H1 (cell line): ENCODE measurements around the gene PTPN1. TPM values are rescaled to one million over a fixed set of nuclear protein-coding genes. Genes with fewer than 3 reads are reported as not detected.

Experiments used
- CTCF ChIA-PET: fragments of 300-600 bp; sonication (Branson Sonifier 250); formaldehyde crosslinking; loops from one replicate; lab custom pipeline; 2021; ENCODE audit not compliant: partially characterized antibody; lab: Charles Lee
- POLR2A ChIA-PET: fragments of 300-600 bp; sonication (Branson Sonifier 250); formaldehyde crosslinking; loops from one replicate; lab custom pipeline; 2021; ENCODE audit warnings: inconsistent platforms; ENCODE audit not compliant: partially characterized antibody; lab: Charles Lee
- DNase-seq, 2 experiments: peaks; one replicate each; pipeline versions ENCODE4 v3.0.0 to v3.0.0-alpha.2; 2010 to 2022; ENCODE audit warnings: low spot score in 2 of 2, low read depth in 1 of 2, mixed read lengths in 1 of 2
- FAIRE-seq: peaks from 2 replicates; lab custom pipeline; 2011; peaks lifted over from hg19 to GRCh38; lab: Jason Lieb, UNC
- H2AFZ ChIP-seq: 2 replicates; pipeline ENCODE4 v1.8.1; 2012; ENCODE audit warnings: low read length, inconsistent platforms
- H2AK5ac ChIP-seq: 2 replicates; pipeline ENCODE4 v1.6.1; 2013; ENCODE audit warnings: low read depth, low read length
- H2BK120ac ChIP-seq: replicated peaks from 2 replicates; pipeline ENCODE3; 2013; ENCODE audit warnings: low read depth, low read length, inconsistent platforms
- H2BK12ac ChIP-seq: 2 replicates; pipeline ENCODE4 v1.6.1; 2013; ENCODE audit warnings: low read depth, low read length
- H2BK15ac ChIP-seq: 2 replicates; pipeline ENCODE4 v1.6.1; 2013; ENCODE audit warnings: low read length
- H2BK20ac ChIP-seq: 2 replicates; pipeline ENCODE4 v1.6.1; 2013; ENCODE audit warnings: low read length
- H2BK5ac ChIP-seq: 2 replicates; pipeline ENCODE4 v1.6.1; 2013; ENCODE audit warnings: low read depth, low read length
- H3K14ac ChIP-seq: 2 replicates; pipeline ENCODE4 v1.6.1; 2013; ENCODE audit warnings: inconsistent platforms; ENCODE audit not compliant: insufficient read length
- H3K18ac ChIP-seq: 2 replicates; pipeline ENCODE4 v1.6.1; 2013; ENCODE audit warnings: low read length; ENCODE audit errors: extremely low read depth
- H3K23ac ChIP-seq: 2 replicates; pipeline ENCODE4 v1.6.1; 2013; ENCODE audit warnings: inconsistent platforms; ENCODE audit not compliant: insufficient read length
- H3K23me2 ChIP-seq: 2 replicates; pipeline ENCODE4 v1.6.1; 2013; ENCODE audit warnings: low read depth, low read length
- H3K27ac ChIP-seq: 2 replicates; pipeline ENCODE4 v1.6.1; 2011; ENCODE audit warnings: low read depth, low read length, inconsistent platforms
- H3K27me3 ChIP-seq, 4 experiments: replicated peaks in 1 of 4; 1 replicate in 1 of 4; 2 replicates in 3 of 4; pipeline versions ENCODE4 v1.6.1 to v1.8.1; 2011 to 2013; ENCODE audit warnings: low read length in 3 of 4, mild to moderate bottlenecking in 3 of 4, inconsistent platforms in 2 of 4, mixed read lengths in 2 of 4, moderate library complexity in 1 of 4; ENCODE audit not compliant: control insufficient read depth in 3 of 4, insufficient read depth in 3 of 4; ENCODE audit errors: extremely low read depth in 1 of 4
- H3K36me3 ChIP-seq, 4 experiments: 2 replicates each; pipeline versions ENCODE4 v1.6.1 to v1.8.1; 2011 to 2013; ENCODE audit warnings: mild to moderate bottlenecking in 4 of 4, low read length in 3 of 4, moderate library complexity in 2 of 4, control low read depth in 1 of 4, inconsistent platforms in 1 of 4; ENCODE audit not compliant: insufficient read depth in 4 of 4, control insufficient read depth in 2 of 4
- H3K4ac ChIP-seq: replicated peaks from 2 replicates; pipeline ENCODE3; 2013; ENCODE audit warnings: low read length, low read depth, mixed read lengths, inconsistent platforms; ENCODE audit not compliant: insufficient read length
- H3K4me1 ChIP-seq, 4 experiments: replicated peaks in 1 of 4; 1 replicate in 1 of 4; 2 replicates in 3 of 4; pipeline versions ENCODE4 v1.6.1 to v1.8.1; 2011 to 2013; ENCODE audit warnings: low read length in 3 of 4, inconsistent platforms in 2 of 4, mixed read lengths in 1 of 4; ENCODE audit not compliant: insufficient read depth in 4 of 4, control insufficient read depth in 3 of 4
- H3K4me2 ChIP-seq, 2 experiments: 2 replicates each; pipeline versions ENCODE4 v1.6.1 to v1.8.1; 2011 to 2013; ENCODE audit warnings: low read depth in 2 of 2, low read length in 2 of 2, control low read depth in 1 of 2, inconsistent platforms in 1 of 2, mild to moderate bottlenecking in 1 of 2; ENCODE audit not compliant: insufficient read depth in 1 of 2
- H3K4me3 ChIP-seq, 4 experiments: fragments of 200-600, 300-600 bp in 1 of 4; sonication (generic), shearing (Covaris generic), sonication (Bioruptor Twin) in 1 of 4; 2 replicates each; pipeline versions ENCODE4 v1.5.1 to v1.8.1; 2011 to 2016; ENCODE audit warnings: low read length in 4 of 4, low read depth in 3 of 4, control low read depth in 2 of 4, inconsistent platforms in 2 of 4, mild to moderate bottlenecking in 2 of 4, mixed read lengths in 1 of 4, moderate library complexity in 1 of 4; ENCODE audit not compliant: insufficient read depth in 2 of 4; ENCODE audit errors: extremely low read depth in 1 of 4
- H3K56ac ChIP-seq: replicated peaks from 2 replicates; pipeline ENCODE3; 2013; ENCODE audit warnings: low read depth, mild to moderate bottlenecking, mixed read lengths, low read length, inconsistent platforms; ENCODE audit not compliant: insufficient read length
- H3K79me1 ChIP-seq: 2 replicates; pipeline ENCODE4 v1.6.1; 2013; ENCODE audit warnings: low read depth, low read length, control low read depth
- H3K79me2 ChIP-seq, 2 experiments: 2 replicates each; pipeline versions ENCODE4 v1.6.1 to v1.8.1; 2012 to 2013; ENCODE audit warnings: low read length in 2 of 2, mild to moderate bottlenecking in 2 of 2, inconsistent platforms in 1 of 2; ENCODE audit not compliant: insufficient read depth in 2 of 2, control insufficient read depth in 1 of 2
- H3K9ac ChIP-seq, 4 experiments: replicated peaks in 1 of 4; 1 replicate in 1 of 4; 2 replicates in 3 of 4; pipeline versions ENCODE4 v1.6.1 to v1.8.1; 2011 to 2013; ENCODE audit warnings: low read depth in 3 of 4, low read length in 3 of 4, control low read depth in 2 of 4, mild to moderate bottlenecking in 2 of 4, moderate library complexity in 2 of 4, inconsistent platforms in 1 of 4; ENCODE audit errors: extremely low read depth in 1 of 4
- H3K9me3 ChIP-seq, 2 experiments: 2 replicates each; pipeline versions ENCODE4 v1.6.1 to v1.8.1; 2012 to 2013; ENCODE audit warnings: mild to moderate bottlenecking in 2 of 2, moderate library complexity in 2 of 2, control low read depth in 1 of 2, inconsistent platforms in 1 of 2, low read depth in 1 of 2, low read length in 1 of 2, mixed read lengths in 1 of 2; ENCODE audit not compliant: insufficient read depth in 2 of 2
- H4K20me1 ChIP-seq, 2 experiments: replicated peaks in 1 of 2; 2 replicates each; pipeline versions ENCODE3 to v1.8.1; 2011 to 2013; ENCODE audit warnings: inconsistent platforms in 2 of 2, low read length in 2 of 2, mild to moderate bottlenecking in 1 of 2; ENCODE audit not compliant: insufficient read depth in 2 of 2, control insufficient read depth in 1 of 2
- H4K5ac ChIP-seq: 2 replicates; pipeline ENCODE4 v1.6.1; 2013; ENCODE audit warnings: low read length, low read depth, mixed read lengths, inconsistent platforms; ENCODE audit not compliant: insufficient read length
- H4K8ac ChIP-seq: 2 replicates; pipeline ENCODE4 v1.8.0; 2013; ENCODE audit warnings: mild to moderate bottlenecking, moderate library complexity, low read length, inconsistent platforms; ENCODE audit not compliant: insufficient read depth; ENCODE audit errors: extremely low read depth
- H4K91ac ChIP-seq: replicated peaks from 2 replicates; pipeline ENCODE3; 2013; ENCODE audit warnings: low read length, mixed read lengths, inconsistent platforms; ENCODE audit not compliant: insufficient read length
- BCL11A ChIP-seq, 2 experiments: IDR thresholded peaks; one replicate each; pipeline ENCODE4 v1.6.1; 2011; ENCODE audit warnings: low read depth in 2 of 2, low read length in 2 of 2, mild to moderate bottlenecking in 2 of 2
- CEBPB ChIP-seq: IDR thresholded peaks from 2 replicates; pipeline ENCODE4 v1.6.1; 2012; ENCODE audit warnings: low read depth, low read length
- EGR1 ChIP-seq: IDR thresholded peaks from 2 replicates; pipeline ENCODE4 v1.6.1; 2011; ENCODE audit warnings: low read depth, low read length, borderline replicate concordance
- EP300 ChIP-seq, 2 experiments: IDR thresholded peaks; 1 replicate in 1 of 2; 2 replicates in 1 of 2; pipeline ENCODE4 v1.6.1; 2011 to 2012; ENCODE audit warnings: low read depth in 2 of 2, low read length in 2 of 2, mild to moderate bottlenecking in 2 of 2, borderline replicate concordance in 1 of 2, inconsistent platforms in 1 of 2, moderate library complexity in 1 of 2
- EZH2 ChIP-seq: fragments of 200-600 bp; sonication (generic); IDR thresholded peaks from 2 replicates; pipeline ENCODE4 v1.7.1; 2012; ENCODE audit warnings: low read depth, mild to moderate bottlenecking, moderate library complexity, low read length, inconsistent platforms; ENCODE audit not compliant: severe bottlenecking
- GTF2F1 ChIP-seq: IDR thresholded peaks from 2 replicates; pipeline ENCODE4 v1.6.1; 2012; ENCODE audit warnings: low read depth, low read length, improper control_type of control experiment, borderline replicate concordance
- KDM4A ChIP-seq: IDR thresholded peaks from one replicate; pipeline ENCODE4 v1.7.1; 2012; ENCODE audit warnings: low read depth, mild to moderate bottlenecking, moderate library complexity, low read length, inconsistent platforms; ENCODE audit not compliant: severe bottlenecking
- POU5F1 ChIP-seq: IDR thresholded peaks from 2 replicates; pipeline ENCODE4 v1.6.1; 2011; ENCODE audit warnings: low read depth, mild to moderate bottlenecking, low read length, moderate library complexity
- RXRA ChIP-seq: IDR thresholded peaks from 2 replicates; pipeline ENCODE4 v1.6.1; 2011; ENCODE audit warnings: low read depth, mild to moderate bottlenecking, low read length, moderate library complexity; ENCODE audit not compliant: insufficient read depth
- SAP30 ChIP-seq: fragments of 300-600 bp; sonication (generic); IDR thresholded peaks from 2 replicates; pipeline ENCODE4 v1.7.1; 2012; ENCODE audit warnings: low read length, moderate library complexity, mild to moderate bottlenecking, inconsistent platforms; ENCODE audit not compliant: insufficient read depth, insufficient replicate concordance
- SIRT6 ChIP-seq: IDR thresholded peaks from one replicate; pipeline ENCODE4 v1.7.1; 2012; ENCODE audit warnings: low read length, inconsistent platforms
- SIX5 ChIP-seq: IDR thresholded peaks from 2 replicates; pipeline ENCODE4 v1.6.1; 2011; ENCODE audit warnings: mild to moderate bottlenecking, low read depth, low read length
- SRF ChIP-seq: IDR thresholded peaks from 2 replicates; pipeline ENCODE4 v1.6.1; 2011; ENCODE audit warnings: mild to moderate bottlenecking, low read depth, low read length, moderate library complexity
- ZNF274 ChIP-seq: IDR thresholded peaks from 2 replicates; pipeline ENCODE4 v1.7.0; 2012; ENCODE audit warnings: low read length, borderline replicate concordance; ENCODE audit errors: extremely low read depth
- WGBS, 2 experiments: shearing (Covaris generic) in 1 of 2; methylation state at CpG; one replicate each; pipeline versions ENCODE4 v1.1.6 to v1.1.7; 2013 to 2015; ENCODE audit warnings: low lambda C conversion rate in 2 of 2, mixed read lengths in 2 of 2, inconsistent platforms in 1 of 2, low coverage in 1 of 2, missing lambda C conversion rate in 1 of 2; ENCODE audit not compliant: insufficient replicate concordance in 2 of 2, insufficient coverage in 1 of 2, insufficient read length in 1 of 2; ENCODE audit errors: extremely low coverage in 1 of 2, missing lambda C conversion rate in 1 of 2; 5-methylcytosine and 5-hydroxymethylcytosine counted together
- polyA plus RNA-seq, 7 experiments: library from polyadenylated mRNA; depleted of rRNA in 3 of 7; stranded (reverse) in 5 of 7; unstranded in 2 of 7; fragments of >200 nt in 5 of 7; fragments of 200-250 nt in 2 of 7; gene quantifications; 1 replicate in 5 of 7; 2 replicates in 1 of 7; 4 replicates in 1 of 7; pipeline versions ENCODE4 v1.2.1 to v1.2.3, GENCODE V29; 2011 to 2013; ENCODE audit warnings: missing spikeins in 2 of 7, mixed read lengths in 2 of 7
- total RNA-seq: library from RNA; stranded (reverse); fragmentation: NEBNext Ultra II Directional; extraction: Animal tissue kit (Norgen Biotek cat#: 25700); gene quantifications from 2 replicates; pipeline ENCODE4 v1.2.1, GENCODE V29; 2021

Gene PTPN1
- total and polyA plus RNA-seq, 2 of the 8 experiments (the other 6 are each of a cell fraction or from before 2014, with no cell fraction given), result 18.6 to 32.1 TPM

DNA sequence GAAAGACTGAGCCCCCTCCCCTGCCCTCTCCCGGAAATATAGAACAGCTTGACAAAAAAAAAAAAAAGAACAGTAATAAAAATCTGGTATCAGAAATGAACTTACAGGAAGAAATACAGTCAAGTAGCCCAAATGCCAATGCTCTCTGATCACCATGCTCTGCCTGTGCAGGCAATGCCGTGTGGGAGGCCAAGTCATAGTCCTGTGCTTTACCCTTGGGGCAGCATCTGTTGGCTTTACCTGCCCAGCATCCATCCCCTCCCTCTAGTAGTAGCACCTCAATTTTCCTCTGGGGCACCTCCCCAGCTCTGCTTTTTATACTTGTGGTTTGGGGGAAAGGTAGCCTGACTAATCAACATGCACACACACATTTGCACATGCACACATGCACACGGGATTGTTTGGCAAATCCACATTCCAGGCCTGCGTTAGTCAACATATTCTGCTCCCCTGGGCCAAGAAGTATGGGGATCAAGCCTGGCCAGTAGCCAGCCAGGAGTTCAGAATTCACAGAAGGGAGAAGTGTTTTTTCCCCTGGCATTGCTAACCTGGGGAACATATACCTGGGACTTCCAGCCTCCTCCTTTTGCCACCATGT lies 111.0 kb downstream of the PTPN1 start:
- H3K9ac ChIP-seq, result no peak overlapping the region
- H2BK15ac ChIP-seq, result no peak overlapping the region
- H4K20me1 ChIP-seq, result peaks cover 2 to 4% of the 10 kb centered on the region in 2 experiments
- H2AFZ ChIP-seq, result no peak overlapping the region
- peaks cover 0 to 8% (median 2%) of the 10 kb centered on the region in 4 experiments; a peak in 3 of 7 replicates for H3K4me1 ChIP-seq
- no peaks in the 10 kb centered on the region for H3K23me2 ChIP-seq
- FAIRE-seq, result no peak
- H2BK12ac ChIP-seq, result no peak overlapping the region
- H3K4ac ChIP-seq, result no peak overlapping the region
- H4K8ac ChIP-seq, result no peak overlapping the region
- H3K18ac ChIP-seq, result no peak overlapping the region
- H2BK20ac ChIP-seq, result no peak overlapping the region
- DNase-seq, result no peak
- no peak overlapping the region for H2BK5ac ChIP-seq
- CTCF ChIA-PET, result interaction anchor here (0.6 to 1.9 kb wide), 2 partner anchors 10 to 267 kb away, joined by 5 to 7 read pairs; no protein-coding TSS in a partner anchor
- no peak overlapping the region for H3K14ac ChIP-seq
- no peak overlapping the region for H3K23ac ChIP-seq
- 87% methylated on average over 4 of the region's 4 CpGs; no CpG with 5 or more reads in 1 of the 2 experiments for WGBS, 2 experiments
- no peak overlapping the region for H2AK5ac ChIP-seq
- H3K9me3 ChIP-seq, result peaks cover 5 to 6% of the 10 kb centered on the region in 2 experiments; a peak in 2 of 4 replicates
- H3K79me2 ChIP-seq, result no peaks in the 10 kb centered on the region
- no peak overlapping the region for H4K5ac ChIP-seq
- H3K56ac ChIP-seq, result no peak overlapping the region
- H3K79me1 ChIP-seq, result no peaks in the 10 kb centered on the region
- POLR2A ChIA-PET, result no interaction called here
- no peak overlapping the region for H3K27ac ChIP-seq
- H4K91ac ChIP-seq, result no peak overlapping the region
- H3K36me3 ChIP-seq, result no peaks in the 10 kb centered on the region
- no peaks in the 10 kb centered on the region for H3K27me3 ChIP-seq
- no peak overlapping the region for H3K4me2 ChIP-seq
- H3K4me3 ChIP-seq, result no peak overlapping the region
- H2BK120ac ChIP-seq, result no peak overlapping the region
- TF ChIP-seq GTF2F1 (no peak), KDM4A (no peak), RXRA (no peak), EGR1 (no peak), EP300 (IDR thresholded peaks at IDR 0.05; ENCODE audit: borderline replicate concordance in 1 of 2, low read depth in 2 of 2, low read length in 2 of 2) (no peak), EZH2 (no peak), ZNF274 (no peak), SAP30 (no peak), POU5F1 (no peak), SRF (no peak), SIRT6 (no peak), CEBPB (no peak), BCL11A (IDR thresholded peaks at IDR 0.05; ENCODE audit: low read depth in 2 of 2, low read length in 2 of 2) (no peak), SIX5 (no peak)
